CD4-positive, alpha-beta T cell treated with Interleukin-17A for 1 hour (primary cell): ENCODE data around the gene KCNK13.
"Not testable (repeated sequence)": the region's sequence is repeated elsewhere in the genome, so short reads cannot be mapped to it uniquely, and the experiment has no call there.

Source experiments
- DNase-seq: peaks from one replicate; pipeline ENCODE4 v3.0.0-alpha.2; 2020

Gene KCNK13

DNA sequence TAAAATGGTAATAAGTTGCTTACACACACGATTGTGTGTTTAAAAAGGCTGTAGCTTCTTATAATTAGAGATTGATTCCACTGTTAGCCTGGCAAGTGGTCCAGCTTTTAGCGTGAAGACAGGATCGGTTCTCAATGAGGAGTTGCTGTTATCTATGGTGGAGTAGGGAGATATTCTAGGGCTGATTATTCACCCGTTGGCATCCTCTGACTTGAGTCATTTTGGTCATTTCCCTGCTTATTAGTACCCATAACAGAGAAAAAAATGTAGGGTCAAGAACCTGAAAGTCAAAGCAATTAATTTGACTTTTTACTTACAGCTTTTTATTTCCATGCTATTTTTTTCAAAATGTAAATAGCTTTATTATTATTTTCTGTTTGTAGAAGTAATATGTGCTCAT, 76.0 kb downstream of the KCNK13 start:
- DNase-seq, result no peak

DNA sequence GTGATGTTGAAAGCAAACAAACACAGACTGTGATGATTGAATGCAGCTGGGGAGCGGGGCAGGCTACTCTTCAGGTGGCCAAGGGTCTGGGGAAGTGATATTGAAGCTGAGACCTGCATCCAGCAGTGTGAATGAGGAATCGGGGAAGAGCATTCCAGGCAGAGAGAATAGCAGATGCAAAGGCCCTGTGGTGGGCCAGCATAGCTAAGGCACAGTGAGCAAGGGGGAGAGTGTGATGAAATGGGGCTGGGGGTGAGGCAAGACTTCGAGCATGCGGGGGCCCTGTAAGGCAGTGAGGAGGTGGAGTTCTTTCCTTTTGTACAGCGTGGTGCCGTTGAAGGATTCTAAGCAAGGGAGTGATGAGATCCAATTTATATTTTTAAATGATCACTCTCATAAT, 77.4 kb downstream of the KCNK13 start:
- no peak for DNase-seq

DNA sequence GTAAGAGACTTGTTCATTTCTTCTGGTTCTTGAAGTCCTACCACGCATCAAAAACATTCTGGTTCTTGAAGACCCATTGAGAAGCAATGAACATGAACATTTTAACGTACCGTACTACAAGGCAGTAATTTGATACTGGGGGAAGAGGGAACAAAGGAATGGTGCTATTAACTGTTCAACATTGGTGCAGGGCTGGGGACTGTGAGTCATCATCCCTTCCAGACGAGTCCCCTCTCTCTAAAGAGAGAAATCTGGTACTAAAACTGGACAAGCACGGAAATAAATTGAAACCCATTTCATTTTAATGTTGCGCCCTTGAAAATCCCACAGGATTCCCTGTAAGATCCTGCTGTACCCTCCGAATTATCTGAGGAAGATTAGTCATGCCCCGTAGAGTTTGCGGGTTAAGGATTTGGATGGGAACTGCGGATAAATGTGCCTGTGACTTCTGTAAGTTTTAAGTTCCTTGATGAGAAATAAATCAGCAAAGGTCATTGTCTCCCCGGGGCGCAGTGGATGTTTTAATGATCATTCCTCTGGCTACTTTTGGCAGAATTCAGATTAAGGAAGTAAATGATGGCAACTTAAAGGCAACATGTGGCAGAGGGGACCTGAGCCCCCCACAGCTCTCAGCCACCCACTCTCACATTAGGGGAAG, 78.6 kb downstream of the KCNK13 start:
- DNase-seq, result no peak

DNA sequence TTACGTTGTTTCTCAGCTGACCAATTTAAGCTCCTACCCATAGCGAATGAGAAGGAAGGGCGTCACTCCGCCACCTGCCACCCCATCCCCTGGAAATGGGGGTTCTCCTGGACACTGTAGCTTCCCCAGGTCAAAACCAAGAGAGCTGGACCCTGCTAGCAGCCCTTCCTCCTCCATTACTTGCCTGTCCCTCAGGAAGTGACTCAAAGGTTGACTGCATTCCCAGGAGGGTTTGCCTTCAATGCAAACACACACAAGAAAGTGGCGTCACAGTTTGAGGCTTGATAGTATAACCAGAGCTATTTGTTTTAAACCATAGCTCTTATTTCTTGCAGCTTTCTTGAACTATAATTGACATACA, 79.1 kb downstream of the KCNK13 start:
- no peak for DNase-seq

DNA sequence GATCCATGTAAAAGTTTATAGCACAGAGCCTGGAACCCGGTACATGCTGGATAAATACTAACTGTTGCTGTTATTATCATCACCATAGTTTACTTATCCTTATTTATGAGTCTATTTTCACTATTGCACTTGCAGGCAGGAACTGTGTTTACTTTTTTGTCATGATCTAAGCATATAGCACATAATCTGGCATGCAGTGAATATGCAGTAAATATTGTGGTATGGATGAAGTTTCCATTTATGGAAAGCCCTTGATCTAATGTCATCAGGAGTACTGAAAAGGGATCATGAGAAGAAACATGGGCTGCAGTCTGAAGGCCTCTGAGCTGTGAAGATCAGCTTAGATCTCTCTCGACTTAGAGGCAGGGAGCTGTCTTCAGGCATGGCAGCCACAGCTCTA, 91.6 kb downstream of the KCNK13 start:
- DNase-seq, result no peak

DNA sequence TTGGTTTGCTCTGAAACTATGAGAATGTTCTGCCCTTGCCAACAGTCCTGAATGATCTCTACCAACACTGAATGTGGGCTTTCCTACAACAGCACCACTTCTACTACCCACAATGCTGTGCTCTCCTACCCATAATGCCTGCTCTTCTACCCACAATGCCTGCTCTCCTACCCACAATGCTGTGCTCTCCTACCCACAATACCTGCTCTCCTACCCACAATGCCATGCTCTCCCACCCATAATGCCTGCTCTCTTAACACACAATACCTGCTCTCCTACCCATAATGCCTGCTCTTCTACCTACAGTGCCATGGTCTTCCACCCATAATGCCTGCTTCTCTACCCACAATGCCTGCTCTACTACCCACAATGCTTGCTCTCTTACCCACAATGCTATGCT, 92.3 kb downstream of the KCNK13 start:
- no peak for DNase-seq

DNA sequence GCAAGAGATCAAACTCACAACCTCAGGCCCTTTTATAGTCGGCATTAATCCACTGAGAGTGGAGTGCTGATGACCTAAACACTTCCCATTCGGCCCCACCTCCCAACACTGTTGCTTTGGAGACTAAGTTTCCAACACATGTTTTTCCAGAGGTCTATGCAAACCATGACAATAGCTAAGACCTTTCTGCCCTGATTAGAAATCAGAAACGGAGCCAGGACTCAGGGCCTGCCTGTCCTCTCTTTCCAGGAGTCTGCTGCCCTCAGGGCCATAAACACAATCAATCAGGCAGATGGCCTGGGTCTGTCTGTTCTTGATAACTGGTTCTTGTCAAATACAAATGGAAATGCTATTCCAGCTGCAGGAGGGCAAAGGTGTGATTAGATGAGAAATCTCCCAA, 97.4 kb downstream of the KCNK13 start:
- DNase-seq, result no peak

DNA sequence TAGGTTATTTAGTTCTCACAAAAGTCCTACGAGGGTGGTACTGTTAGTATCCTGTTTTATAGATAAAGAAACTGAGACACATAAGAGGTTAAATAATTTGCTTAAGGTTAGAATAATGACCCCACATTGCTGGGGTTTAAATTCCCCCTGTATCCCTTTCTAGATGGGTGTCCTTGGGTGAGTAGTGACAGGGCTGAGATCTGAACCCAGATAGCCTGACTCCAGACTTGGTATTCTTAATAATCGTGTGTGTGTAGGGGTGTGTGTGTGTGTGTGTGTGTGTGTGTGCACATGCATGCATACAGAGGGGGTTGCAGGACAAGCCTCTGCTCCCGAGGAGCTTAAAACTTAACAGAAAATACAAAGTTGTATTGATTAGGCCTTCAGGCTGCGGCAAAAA, 97.9 kb downstream of the KCNK13 start:
- no peak for DNase-seq

DNA sequence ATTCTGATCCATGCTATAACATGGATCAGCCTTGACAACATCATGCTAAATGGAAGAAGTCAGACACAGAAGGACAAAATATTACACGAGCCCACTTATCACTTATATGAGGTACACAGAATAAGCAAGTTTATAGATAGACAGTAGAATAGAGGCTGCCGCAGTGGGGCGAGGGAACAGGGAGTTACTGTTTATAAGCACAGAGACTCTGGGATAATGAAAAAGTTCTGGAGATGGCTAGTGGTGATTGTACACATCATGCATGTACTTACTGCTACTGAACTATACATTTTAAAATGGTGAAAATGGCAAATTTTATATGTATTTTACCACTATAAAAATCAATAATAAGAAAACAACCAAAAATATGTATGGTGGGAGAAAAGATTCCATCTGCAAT, 99.3 kb downstream of the KCNK13 start:
- DNase-seq, result no peak

DNA sequence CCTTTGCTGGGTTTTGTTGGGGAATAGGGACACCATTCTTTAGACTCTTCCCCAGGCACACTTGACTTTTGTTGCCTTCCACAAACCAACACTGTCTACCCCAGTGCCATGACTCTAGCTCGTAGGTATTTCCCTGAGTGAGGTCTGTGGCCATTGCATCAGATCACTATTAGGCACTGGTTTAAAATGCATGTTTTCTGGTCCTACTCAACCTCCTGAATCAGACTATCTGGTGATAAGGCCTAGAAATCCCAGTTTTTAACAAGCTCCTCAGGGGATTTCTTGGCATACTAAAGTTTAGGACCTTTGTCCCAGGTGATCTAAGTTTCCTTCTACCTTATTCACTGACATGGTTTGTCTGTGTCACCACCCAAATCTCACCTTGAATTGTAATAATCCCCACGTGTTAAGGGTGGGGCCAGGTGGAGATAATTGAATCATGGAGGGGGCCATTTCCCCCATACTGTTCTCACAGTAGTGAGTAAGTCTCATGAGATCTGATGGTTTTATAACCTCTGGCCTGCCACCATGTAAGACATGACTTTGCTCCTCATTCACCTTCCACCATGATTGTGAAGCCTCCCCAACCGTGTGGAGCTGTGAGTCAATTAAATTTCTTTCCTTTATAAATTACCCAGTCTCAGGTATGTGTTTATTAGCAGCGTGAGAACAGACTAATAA, 106.8 kb downstream of the KCNK13 start:
- DNase-seq, result no peak

DNA sequence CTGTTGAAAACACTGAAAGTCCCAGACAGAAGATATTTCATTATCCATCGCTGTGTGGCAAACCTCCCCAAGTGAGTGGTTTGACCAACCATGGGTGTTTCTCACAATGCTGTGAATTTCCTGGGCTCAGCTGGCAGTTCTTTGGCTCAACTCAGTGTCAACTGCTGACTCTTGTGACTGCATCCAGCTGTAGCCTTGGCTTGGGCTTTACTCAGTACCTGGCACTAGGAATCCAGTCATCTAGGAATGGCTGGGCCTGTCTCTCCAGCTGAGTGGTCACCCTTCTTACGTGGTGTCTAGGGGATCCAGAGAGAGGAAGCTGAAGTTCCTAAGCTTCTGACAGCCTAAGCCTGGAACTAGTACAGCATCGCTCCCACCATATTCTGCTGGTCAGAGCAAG, 113.8 kb downstream of the KCNK13 start:
- DNase-seq, result no peak

DNA sequence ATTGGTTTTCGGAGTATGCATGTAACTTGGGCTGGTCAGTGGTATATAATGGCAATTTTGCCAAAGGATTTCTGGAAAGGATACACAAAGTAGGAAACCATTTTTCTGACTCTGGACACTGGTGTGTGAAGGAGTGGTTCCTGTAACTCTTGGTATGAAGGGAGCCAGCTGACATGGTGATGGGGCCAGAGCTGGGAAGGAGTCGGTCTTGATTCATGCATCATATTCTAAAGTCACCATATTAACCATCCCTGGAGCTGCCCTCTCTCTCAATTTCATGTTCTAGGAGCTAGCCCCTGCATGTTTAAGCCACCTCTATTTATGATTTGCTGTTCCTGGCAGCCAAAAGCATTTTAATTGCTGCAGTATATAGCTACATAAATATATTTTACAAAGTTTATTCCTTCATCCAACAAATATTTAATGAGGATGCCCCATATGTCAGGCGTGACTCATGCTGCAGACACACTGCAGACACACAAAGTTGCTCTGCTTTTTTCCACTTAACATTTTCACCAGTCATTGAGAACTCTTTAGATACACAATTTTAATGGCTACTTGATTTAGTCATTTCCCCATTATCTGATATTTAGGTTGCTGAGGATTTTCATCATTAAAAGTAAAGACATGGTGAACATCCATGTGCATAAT, 115.9 kb downstream of the KCNK13 start:
- no peak for DNase-seq

DNA sequence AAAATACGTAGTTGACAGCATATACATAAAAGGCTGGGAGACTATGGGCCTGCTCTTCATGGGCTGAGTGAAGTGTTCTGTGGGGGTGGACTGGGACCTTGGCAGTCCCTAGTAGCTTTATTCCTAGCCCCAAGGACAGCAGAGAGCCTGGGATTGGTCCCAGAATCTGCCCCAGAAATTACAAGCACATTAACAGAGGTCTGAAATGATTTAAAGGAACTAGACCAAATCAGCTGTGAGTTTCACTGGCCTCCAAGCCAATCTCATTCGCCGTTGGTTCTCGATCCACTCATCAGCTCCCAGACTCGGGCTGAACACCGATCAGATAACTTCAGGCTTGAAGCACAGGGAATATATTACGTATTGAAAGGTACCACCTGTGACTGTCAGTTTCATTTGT, 117.6 kb downstream of the KCNK13 start:
- no peak for DNase-seq

DNA sequence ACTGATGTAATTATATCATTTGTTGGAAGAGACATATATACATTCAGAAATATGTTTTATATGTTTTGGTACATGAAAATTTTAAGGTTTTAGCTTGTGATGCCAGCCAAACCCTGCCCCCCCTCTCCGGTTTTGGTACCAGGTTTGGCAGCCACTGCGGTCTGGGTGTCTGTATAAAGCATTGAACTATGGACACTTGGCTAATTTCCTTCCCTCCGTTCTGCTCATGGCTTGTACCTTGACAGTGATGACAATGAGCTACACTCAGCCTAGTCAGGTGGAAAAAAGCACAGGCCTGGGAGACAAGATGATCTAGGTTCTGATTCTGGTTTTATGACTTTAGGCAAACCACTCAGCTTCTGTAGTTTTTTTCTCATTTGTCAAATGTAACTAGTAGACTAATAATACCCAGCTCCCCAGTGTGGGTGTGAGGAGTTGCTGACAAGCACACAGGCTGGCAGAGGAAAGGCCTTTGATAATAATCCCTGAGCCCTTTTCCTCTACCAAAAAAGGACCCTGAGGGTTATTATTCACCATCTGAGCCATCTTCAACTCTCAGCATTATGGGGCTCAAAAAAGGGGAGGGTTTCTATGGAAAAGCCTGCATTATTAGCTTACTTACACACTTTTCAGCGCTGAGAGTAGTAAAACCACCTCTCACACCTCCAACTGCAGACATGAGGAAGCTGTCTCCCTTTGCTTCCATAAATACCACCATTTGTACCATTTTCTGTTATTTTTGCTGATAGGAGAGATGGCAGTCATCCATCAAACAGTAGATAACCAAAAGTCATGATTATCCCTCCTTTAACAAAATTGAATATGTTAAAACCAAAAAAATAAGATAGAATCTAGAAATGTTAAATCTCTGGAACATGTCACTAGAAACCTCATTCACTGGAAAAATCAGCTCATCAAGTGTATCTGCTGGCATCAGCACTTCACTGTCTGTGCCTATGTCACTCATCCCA, 118.3 kb downstream of the KCNK13 start:
- DNase-seq, result no peak

DNA sequence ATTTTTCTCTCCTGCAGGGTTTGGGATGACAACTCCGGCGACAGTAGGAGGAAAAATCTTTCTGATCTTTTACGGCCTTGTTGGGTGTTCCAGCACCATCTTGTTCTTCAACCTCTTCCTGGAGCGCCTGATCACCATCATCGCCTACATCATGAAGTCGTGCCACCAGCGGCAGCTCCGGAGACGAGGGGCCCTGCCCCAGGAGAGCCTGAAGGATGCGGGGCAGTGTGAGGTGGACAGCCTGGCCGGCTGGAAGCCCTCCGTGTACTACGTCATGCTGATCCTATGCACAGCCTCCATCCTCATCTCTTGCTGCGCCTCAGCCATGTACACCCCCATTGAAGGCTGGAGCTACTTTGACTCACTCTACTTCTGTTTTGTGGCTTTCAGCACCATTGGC, 122.3 kb downstream of the KCNK13 start:
- DNase-seq, result no peak

DNA sequence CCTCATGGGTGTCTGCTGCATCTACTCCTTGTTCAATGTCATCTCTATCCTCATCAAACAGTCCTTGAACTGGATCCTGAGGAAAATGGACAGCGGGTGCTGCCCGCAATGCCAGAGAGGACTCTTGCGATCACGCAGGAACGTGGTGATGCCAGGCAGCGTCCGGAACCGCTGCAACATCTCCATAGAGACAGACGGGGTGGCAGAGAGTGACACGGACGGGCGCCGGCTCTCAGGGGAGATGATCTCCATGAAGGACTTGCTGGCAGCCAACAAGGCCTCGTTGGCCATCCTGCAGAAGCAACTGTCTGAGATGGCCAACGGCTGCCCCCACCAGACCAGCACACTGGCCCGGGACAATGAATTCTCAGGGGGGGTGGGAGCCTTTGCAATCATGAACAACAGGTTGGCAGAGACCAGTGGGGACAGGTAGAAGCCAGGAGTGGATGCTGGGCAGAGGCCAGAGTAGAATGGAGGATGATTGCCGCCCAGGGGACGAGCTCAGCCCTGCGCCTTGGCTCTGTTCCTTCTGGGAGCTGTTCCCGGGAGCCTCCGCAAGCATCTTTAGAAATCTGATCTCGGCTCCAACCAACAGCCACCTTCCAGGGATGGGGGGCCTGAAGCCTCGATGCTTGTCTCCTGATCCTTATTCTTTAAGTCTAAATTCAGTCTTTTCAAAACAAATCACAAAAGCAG, 122.9 kb downstream of the KCNK13 start:
- DNase-seq, result no peak

DNA sequence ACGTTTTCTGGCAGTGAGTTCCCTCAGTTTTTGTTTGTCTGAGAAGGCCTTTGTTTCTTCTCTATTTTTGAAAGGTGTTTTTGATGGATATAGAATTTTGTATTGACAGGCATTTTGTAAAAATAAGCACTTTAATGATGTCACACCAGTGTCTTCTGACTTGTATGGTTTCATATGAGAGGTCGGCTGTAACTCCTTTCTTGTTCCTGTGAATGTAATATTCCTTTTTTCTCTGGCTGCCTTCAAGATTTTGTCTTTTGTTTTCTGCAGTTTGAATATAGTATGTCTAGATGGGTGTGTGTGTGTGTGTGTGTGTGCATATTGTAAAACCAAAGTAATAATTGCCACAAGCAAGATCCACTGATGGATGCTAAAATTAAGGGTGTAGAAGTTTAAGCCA, 126.8 kb downstream of the KCNK13 start:
- no peak for DNase-seq

DNA sequence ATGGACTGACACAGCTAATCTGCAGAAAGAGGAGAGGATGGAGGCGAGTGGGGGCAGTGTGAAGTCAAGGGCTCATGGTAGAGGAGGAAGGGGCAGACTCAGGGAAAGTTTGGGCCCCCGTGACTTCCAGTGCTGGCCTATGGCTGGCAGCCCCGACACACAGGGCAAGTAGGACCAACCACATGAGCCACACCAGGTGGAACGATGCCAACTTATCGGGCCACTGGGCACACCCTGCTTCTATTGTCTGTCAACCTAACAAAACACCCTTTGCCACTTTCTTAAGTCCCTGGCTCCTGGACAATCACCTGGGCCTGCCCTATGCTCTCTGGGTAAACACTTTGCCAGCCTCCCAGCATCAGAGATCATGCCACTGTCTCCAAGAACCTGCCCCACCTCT, 129.4 kb downstream of the KCNK13 start:
- no peak for DNase-seq

DNA sequence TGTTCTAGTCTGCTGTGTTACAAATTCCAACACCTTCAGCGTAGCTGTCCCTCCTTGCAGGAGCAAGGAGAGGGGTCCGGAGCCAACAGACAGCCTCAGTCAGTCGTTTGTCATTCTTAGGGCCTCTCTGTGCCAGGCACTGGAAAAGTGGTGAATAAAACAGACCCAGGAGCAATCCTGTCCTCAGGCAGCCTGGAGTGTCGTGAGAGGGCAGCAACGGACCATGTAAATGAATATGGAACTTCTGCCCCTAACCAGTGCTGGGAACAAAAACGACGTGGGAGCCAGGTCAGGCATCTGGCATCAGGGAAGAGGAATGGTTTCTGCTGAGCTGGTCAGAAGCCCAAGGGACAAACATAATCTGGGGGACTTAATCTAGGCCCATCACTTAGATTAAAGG, 129.8 kb downstream of the KCNK13 start:
- DNase-seq, result no peak

DNA sequence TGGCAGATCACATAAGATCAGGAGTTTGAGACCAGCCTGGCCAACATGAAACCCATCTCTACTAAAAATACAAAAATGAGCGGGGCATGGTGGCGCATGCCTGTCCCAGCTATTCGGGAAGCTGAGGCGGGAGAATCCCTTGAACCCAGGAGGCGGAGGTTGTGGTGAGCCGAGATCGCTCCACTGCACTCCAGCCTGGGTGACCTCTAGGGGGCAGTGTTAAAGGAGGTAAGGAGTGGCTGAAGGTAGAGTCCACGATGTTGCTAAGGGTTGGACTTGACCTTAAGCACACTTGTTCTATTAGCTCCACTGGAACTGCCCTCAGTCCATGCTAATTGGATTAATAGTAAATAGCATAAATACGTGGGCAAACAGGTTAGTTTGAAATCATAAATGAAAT, 132.1 kb downstream of the KCNK13 start:
- no peak for DNase-seq

DNA sequence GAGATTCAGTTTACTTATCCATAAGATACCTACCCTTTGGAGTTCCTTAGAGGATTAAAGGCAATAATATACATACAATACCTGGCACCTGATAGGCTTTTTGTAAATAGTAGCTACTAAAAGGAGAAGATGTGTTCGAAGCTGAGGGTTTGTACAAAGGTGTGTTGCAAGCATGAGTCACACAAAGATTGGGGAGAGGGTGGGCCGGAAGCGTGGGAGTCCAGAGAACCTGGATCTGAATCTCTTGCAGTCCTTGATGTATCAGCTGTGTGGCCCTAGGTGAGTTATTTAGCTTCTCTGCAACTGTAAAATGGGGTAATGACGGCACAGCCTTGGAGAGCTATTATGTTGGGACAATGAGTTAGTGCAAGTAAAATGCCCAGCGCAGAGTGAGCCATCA, 132.9 kb downstream of the KCNK13 start:
- DNase-seq, result no peak

DNA sequence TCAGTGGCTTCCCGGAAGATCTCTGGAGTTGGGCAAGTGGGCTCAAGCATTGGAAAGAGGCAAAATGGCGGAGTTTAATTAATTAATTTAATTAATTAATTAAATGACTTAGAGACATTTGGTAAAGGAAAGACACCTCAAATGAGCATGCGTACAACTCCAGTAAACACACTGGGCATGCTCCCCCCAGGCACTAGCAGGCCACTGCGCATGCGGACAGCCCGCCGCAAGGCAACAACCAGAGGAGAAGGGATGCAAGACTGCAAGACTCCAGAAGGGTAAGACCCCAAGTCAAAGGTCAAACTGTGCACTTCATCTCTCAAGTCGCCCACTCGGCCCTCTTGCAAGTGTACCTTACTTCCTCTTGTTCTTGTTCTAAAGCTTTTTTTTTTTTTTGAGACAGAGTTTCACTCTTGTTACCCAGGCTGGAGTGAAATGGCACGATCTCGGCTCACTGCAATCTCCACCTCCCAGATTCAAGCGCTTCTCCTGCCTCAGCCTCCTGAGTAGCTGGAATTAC, 136.8 kb downstream of the KCNK13 start:
- DNase-seq, result no peak

DNA sequence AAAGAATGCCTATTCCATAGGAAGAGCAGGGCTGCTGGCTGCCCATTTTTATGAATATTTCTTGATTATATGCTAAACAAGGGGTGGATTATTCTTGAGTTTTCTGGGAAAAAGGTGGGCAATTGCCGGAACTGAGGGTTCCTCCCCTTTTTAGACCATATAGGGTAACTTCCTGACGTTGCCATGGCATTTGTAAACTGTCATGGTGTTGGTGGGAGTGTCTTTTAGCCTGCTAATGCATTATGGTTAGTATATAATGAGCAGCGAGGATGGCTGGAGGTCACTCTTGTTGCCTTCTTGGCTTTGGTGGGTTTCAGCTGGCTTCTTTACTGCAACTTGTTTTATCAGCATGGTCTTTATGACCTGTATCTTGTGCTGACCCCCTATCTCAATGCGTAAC, 138.8 kb downstream of the KCNK13 start:
- DNase-seq, result not testable (repeated sequence)
